DOHH2 (cell line): ENCODE data around the gene ITGA8.

Experiments
- CTCF ChIP-seq: fragments of 200-600 bp; sonication (generic); IDR thresholded peaks from one replicate; pipeline ENCODE4 v1.5.1; 2014; ENCODE audit warnings: antibody characterized with exemption, mild to moderate bottlenecking, low read depth, low read length; ENCODE audit not compliant: poor library complexity, severe bottlenecking
- EZH2phosphoT487 ChIP-seq: fragments of 200-600 bp; sonication (generic); IDR thresholded peaks from 2 replicates; pipeline ENCODE4 v1.6.1; 2017; ENCODE audit warnings: borderline replicate concordance, mild to moderate bottlenecking, antibody characterized with exemption, low read length, moderate library complexity, mixed read lengths

DNA sequence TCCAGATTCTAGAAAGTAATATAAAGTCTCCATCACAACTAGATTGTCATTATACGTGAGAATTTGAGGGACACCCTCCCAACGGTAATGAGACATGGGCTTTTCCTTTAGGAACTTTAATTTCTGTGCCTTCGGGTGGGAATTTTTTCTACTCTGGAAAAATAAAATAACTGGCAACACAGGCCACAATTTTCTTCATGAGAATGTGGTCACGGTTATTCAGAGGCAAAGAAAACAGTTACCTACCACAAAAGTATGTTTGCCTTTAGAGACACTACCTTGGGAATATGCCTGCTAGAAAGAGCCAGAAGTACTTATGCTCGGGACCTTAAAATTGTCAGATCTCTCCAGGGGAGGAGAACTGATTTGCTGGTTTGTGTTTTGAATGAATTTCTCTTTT, 99.4 kb downstream of the ITGA8 start:
- TF ChIP-seq CTCF (no peak), EZH2phosphoT487 (no peak)
